SK-N-SH (cell line): ENCODE results near the gene RAB18.

ENCODE experiments used
- CTCF ChIP-seq: fragments of 200-600 bp; sonication (generic); IDR thresholded peaks from 2 replicates; pipeline ENCODE4 v1.6.1; 2017; ENCODE audit warnings: antibody characterized with exemption, mild to moderate bottlenecking, moderate library complexity
- EZH2phosphoT487 ChIP-seq: fragments of 200-600 bp; sonication (generic); IDR thresholded peaks from 2 replicates; pipeline ENCODE4 v1.6.1; 2017; ENCODE audit warnings: low read depth, mixed run types, mild to moderate bottlenecking, antibody characterized with exemption, moderate library complexity, borderline replicate concordance
- FOXM1 ChIP-seq: IDR thresholded peaks from 2 replicates; pipeline ENCODE4 v1.4.0; 2012; ENCODE audit warnings: low read depth, mild to moderate bottlenecking
- MAX ChIP-seq: IDR thresholded peaks from 2 replicates; pipeline ENCODE4 v1.4.0; 2012; ENCODE audit warnings: low read depth
- NFIC ChIP-seq: IDR thresholded peaks from 2 replicates; pipeline ENCODE4 v1.4.0; 2012; ENCODE audit warnings: borderline replicate concordance
- RFX5 ChIP-seq: IDR thresholded peaks from 2 replicates; pipeline ENCODE4 v1.6.1; 2012; ENCODE audit warnings: mild to moderate bottlenecking, improper control_type of control experiment, low read length
- TCF12 ChIP-seq: IDR thresholded peaks from 2 replicates; pipeline ENCODE4 v1.4.0; 2012
- YY1 ChIP-seq: IDR thresholded peaks from 2 replicates; pipeline ENCODE4 v1.4.0; 2012; ENCODE audit warnings: low read depth, mild to moderate bottlenecking
- TF ChIP-seq, protein P1 (sequence below): IDR thresholded peaks from 2 replicates; pipeline ENCODE4 v1.4.0; 2012; ENCODE audit warnings: low read depth, borderline replicate concordance

DNA sequence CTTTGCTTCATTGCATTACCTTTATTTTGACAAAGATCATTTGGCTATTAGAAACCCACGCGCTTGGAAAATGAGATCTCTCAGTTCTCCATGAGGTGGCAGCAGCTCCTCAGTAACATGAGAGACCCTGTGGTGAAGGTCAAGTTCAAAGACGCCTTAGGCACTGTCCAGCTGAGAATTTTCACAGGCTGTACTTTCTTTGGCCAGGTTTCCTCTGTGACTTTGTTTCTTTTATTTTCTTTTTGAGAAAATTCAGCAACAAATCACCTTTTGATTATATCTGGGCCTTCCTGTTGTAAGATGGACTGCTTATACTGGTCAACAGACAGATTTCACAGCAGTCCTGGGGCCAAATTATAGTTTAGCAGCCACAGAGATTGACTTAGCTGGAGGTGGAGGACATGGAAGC lies 54.5 kb downstream of the RAB18 start:
- TF ChIP-seq CTCF (peak; percentile 78), YY1 (no peak), MAX (no peak), RFX5 (no peak), TCF12 (no peak), EZH2phosphoT487 (no peak), FOXM1 (no peak), NFIC (no peak)
- TF ChIP-seq, protein P1, sequence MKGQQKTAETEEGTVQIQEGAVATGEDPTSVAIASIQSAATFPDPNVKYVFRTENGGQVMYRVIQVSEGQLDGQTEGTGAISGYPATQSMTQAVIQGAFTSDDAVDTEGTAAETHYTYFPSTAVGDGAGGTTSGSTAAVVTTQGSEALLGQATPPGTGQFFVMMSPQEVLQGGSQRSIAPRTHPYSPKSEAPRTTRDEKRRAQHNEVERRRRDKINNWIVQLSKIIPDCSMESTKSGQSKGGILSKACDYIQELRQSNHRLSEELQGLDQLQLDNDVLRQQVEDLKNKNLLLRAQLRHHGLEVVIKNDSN, result no peak
